Adrenal gland (tissue), 12 donors: ENCODE results near the gene MAP3K7. TPM values are rescaled to one million over a fixed set of nuclear protein-coding genes. Genes with fewer than 3 reads are reported as not detected.

Source experiments
- DNase-seq, 7 donors: peaks; one replicate each; pipeline ENCODE4 v3.0.0-alpha.2; 2019 to 2020
- H3K27ac ChIP-seq, 5 donors: fragments of 200-600 bp; sonication (generic) in 4 of 5; 1 replicate in 3 of 5; 2 replicates in 2 of 5; pipeline versions ENCODE4 v1.5.1 to v1.8.0; 2016 to 2020; ENCODE audit warnings: mild to moderate bottlenecking in 1 of 5
- H3K27me3 ChIP-seq: fragments of 200-600 bp; 2 replicates; pipeline ENCODE4 v1.8.0; 2021
- H3K36me3 ChIP-seq, 2 donors: fragments of 200-600 bp; replicated peaks in 1 of 2; 1 replicate in 1 of 2; 2 replicates in 1 of 2; pipeline versions ENCODE4 v1.5.1 to v1.8.0; 2018 to 2022
- H3K4me1 ChIP-seq, 2 donors: fragments of 200-600 bp; replicated peaks in 1 of 2; 1 replicate in 1 of 2; 2 replicates in 1 of 2; pipeline versions ENCODE4 v1.5.1 to v1.8.0; 2018 to 2021
- H3K4me3 ChIP-seq, 4 donors: fragments of 200-600 bp; sonication (generic) in 3 of 4; one replicate each; pipeline ENCODE4 v1.5.1; 2016 to 2018
- H3K9me3 ChIP-seq, 3 donors: fragments of 200-600 bp; sonication (generic) in 1 of 3; replicated peaks in 1 of 3; 1 replicate in 2 of 3; 2 replicates in 1 of 3; pipeline versions ENCODE4 v1.5.1 to v1.8.0; 2016 to 2021
- POLR2A ChIP-seq, 2 donors: fragments of 450-650 bp; IDR thresholded peaks; one replicate each; pipeline ENCODE4 v1.6.1; 2017; ENCODE audit warnings: antibody characterized with exemption in 2 of 2, mild to moderate bottlenecking in 2 of 2, moderate library complexity in 1 of 2
- WGBS, 4 donors: extraction: QIAGEN DNeasy Blood & Tissue Kit in 2 of 4; methylation state at CpG; one replicate each; pipeline versions ENCODE4 v1.1.5 to v1.1.7; 2013 to 2017; 5-methylcytosine and 5-hydroxymethylcytosine counted together
- intact Hi-C, 2 donors: fragments of 100-400 bp; cut with DNase I; formaldehyde crosslinking; loops; one replicate each; pipeline versions ENCODE4 v1.14.1 to v1.15.0; 2022 to 2023
- polyA plus RNA-seq, 3 donors: library from polyadenylated mRNA; stranded (reverse); fragments of 200-250 nt in 2 of 3; fragments of 350-450 nt in 1 of 3; fragmentation: Illumina TruSeq in 1 of 3; extraction: RNeasy Lipid Tissue Mini Kit (QIAGEN cat#74804) in 1 of 3; gene quantifications; one replicate each; pipeline ENCODE4 v1.2.3, GENCODE V29; 2013 to 2014
- total RNA-seq, 9 donors: library from RNA; depleted of rRNA in 4 of 9; stranded (reverse); fragments of >200 nt in 4 of 9; fragments of 120-200 nt in 1 of 9; fragmentation: NEBNext Ultra II Directional in 1 of 9; extraction: Animal tissue kit (Norgen Biotek cat#: 25700) in 1 of 9; gene quantifications; one replicate each; pipeline versions ENCODE4 v1.1.0 to v1.2.4, GENCODE V29; 2013 to 2023
- TF ChIP-seq, protein P1 (sequence below), 6 experiments: fragments of 450-650 bp in 4 of 6; fragments of 200-600 bp in 2 of 6; sonication (generic) in 1 of 6; IDR thresholded peaks; 1 replicate in 5 of 6; 2 replicates in 1 of 6; pipeline versions ENCODE4 v1.5.1 to v1.8.0; 2016 to 2021; ENCODE audit warnings: antibody characterized with exemption in 6 of 6, mild to moderate bottlenecking in 2 of 6, moderate library complexity in 1 of 6
- donor health status: healthy with polysubstance abuse.
- donor health status: Bipolar disorder and iron deficiency.
- donor health status: DM: yes; HTN: yes; CAD: no.
- donor health status: DM: no; HTN: no; CAD: no.
- donor health status: DM: no; HTN: no; CAD: no.
- donor health status: DM: yes; HTN: yes; CAD: no.

Gene MAP3K7
- total and polyA plus RNA-seq, 12 donors = 14.4 to 35.1 (median 21.1) TPM

DNA sequence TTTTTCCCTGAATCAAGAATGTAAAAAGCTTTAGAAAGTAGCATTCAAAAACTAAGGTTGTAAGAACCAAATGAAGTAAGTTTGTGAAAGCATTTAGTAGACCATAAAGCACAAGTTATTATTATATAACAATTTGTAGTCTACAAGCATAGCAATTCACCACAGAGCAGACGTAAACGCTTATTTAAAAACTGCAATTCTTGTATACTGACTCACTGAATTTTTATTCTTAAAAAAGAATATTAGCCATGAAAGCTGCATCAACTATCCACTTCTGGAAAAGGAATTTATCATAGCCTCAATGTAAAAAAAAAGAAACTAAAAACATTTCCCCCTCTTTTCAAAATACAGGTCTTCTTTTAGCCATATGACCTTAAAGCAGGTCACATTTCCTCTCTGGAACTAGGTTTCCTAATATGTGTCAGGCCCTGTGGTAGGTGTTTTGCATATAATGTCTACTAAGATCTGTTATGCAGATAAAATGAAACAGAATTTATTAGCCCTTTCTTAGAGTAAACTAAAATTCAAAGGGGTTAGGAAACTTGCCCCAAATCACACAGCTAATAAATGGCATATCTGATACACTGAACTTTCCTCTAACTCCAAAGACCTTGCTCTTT, 2.1 kb downstream of the MAP3K7 start:
- Histone ChIP-seq H3K27ac (no peak overlapping the region), H3K27me3 (no peaks in the 10 kb centered on the region), H3K4me3 (peak overlapping the region in 1 of 4 donors; percentile 44), H3K36me3 (no peaks in the 10 kb centered on the region), H3K9me3 (no peaks in the 10 kb centered on the region), H3K4me1 (peaks cover 14 to 40% of the 10 kb centered on the region in 2 donors)
- DNase-seq = no peak
- no peak for TF ChIP-seq POLR2A (IDR thresholded peaks at IDR 0.05)
- TF ChIP-seq, protein P1, sequence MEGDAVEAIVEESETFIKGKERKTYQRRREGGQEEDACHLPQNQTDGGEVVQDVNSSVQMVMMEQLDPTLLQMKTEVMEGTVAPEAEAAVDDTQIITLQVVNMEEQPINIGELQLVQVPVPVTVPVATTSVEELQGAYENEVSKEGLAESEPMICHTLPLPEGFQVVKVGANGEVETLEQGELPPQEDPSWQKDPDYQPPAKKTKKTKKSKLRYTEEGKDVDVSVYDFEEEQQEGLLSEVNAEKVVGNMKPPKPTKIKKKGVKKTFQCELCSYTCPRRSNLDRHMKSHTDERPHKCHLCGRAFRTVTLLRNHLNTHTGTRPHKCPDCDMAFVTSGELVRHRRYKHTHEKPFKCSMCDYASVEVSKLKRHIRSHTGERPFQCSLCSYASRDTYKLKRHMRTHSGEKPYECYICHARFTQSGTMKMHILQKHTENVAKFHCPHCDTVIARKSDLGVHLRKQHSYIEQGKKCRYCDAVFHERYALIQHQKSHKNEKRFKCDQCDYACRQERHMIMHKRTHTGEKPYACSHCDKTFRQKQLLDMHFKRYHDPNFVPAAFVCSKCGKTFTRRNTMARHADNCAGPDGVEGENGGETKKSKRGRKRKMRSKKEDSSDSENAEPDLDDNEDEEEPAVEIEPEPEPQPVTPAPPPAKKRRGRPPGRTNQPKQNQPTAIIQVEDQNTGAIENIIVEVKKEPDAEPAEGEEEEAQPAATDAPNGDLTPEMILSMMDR (IDR thresholded peaks at IDR 0.05) = no peak
- 86 to 92% (median 88%) methylated on average over 2 of the region's 2 CpGs for WGBS, 4 donors
- intact Hi-C loops = no loop called here

- Histone ChIP-seq H3K36me3 (no peaks in the 10 kb centered on the region), H3K9me3 (no peaks in the 10 kb centered on the region), H3K27ac (no peak overlapping the region), H3K4me3 (no peak overlapping the region), H3K27me3 (no peaks in the 10 kb centered on the region), H3K4me1 (peaks cover 19 to 40% of the 10 kb centered on the region in 2 donors)
- intact Hi-C loops = no loop called here
- no peak for DNase-seq
- TF ChIP-seq, protein P1 (IDR thresholded peaks at IDR 0.05) = no peak
- no peak for TF ChIP-seq POLR2A (IDR thresholded peaks at IDR 0.05)
These were observed 2.9 kb downstream of the MAP3K7 start for GRCh38 chr6:90583836-90584481.

DNA sequence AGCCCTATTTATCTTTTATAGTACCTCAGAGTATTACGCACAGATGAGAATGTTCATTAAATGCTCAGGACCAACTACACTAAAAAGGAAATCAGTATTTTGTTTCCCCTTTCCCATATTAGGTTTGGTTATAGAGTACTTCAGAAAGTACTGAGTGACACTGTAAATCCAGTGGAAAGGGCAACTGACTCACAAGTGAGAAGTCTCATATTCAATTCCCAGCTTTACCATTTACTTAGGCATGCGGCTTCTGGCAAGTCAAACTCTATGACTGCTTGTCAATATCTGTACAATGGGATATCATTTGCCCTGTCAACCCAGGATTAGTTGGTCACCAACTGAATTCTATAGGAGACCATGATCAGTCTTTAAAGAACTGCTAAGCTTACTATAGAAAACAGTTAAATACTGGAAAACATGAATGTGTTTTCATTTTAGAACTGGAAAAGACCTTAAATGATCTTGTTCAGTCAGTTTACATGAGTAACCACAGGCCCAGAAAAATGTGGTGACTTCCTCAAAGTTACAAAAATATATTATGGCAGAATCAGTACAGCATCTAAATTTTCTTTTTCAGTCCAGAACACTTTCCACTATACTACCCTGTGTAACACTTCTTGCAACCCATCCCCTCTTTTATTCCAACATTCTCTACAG, 3.6 kb downstream of the MAP3K7 start:
- 95 to 100% (median 98%) methylated on average over 2 of the region's 2 CpGs for WGBS, 4 donors
- Histone ChIP-seq H3K27ac (no peak overlapping the region), H3K36me3 (no peaks in the 10 kb centered on the region), H3K4me1 (peaks cover 19 to 40% of the 10 kb centered on the region in 2 donors), H3K27me3 (no peaks in the 10 kb centered on the region), H3K9me3 (no peaks in the 10 kb centered on the region), H3K4me3 (no peak overlapping the region)
- intact Hi-C loops = no loop called here
- TF ChIP-seq, protein P1 (IDR thresholded peaks at IDR 0.05) = no peak
- no peak for TF ChIP-seq POLR2A (IDR thresholded peaks at IDR 0.05)
- no peak for DNase-seq

DNA sequence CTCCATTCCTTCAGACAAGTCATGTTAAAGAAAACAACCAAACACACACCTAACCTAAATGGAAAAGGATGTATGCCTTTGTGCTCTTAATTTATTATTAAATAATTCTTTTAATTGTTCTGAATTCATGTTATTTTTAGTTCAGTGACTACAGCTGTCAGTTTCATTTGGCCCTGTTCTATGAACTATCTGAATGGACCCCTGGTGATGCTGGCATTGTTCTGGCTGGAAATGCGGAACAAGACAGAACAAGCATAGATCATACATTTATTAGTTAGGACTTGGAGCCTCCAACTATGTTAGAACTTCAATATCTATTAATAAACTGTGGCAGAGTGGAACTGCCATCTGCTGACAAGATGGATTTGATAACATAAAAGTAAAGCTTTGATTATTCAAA, 5.7 kb downstream of the MAP3K7 start:
- Histone ChIP-seq H3K27ac (no peak overlapping the region), H3K4me3 (no peak overlapping the region), H3K27me3 (no peaks in the 10 kb centered on the region), H3K36me3 (no peaks in the 10 kb centered on the region), H3K9me3 (no peaks in the 10 kb centered on the region), H3K4me1 (peaks cover 21 to 39% of the 10 kb centered on the region in 2 donors)
- intact Hi-C loops = no loop called here
- 87 to 100% (median 94%) methylated on average over 1 of the region's 1 CpG for WGBS, 4 donors
- DNase-seq = no peak
- TF ChIP-seq, protein P1 (IDR thresholded peaks at IDR 0.05) = no peak
- TF ChIP-seq POLR2A (IDR thresholded peaks at IDR 0.05) = no peak
